ENCODE data around the gene DLGAP4.

DLGAP4 gene

DNA sequence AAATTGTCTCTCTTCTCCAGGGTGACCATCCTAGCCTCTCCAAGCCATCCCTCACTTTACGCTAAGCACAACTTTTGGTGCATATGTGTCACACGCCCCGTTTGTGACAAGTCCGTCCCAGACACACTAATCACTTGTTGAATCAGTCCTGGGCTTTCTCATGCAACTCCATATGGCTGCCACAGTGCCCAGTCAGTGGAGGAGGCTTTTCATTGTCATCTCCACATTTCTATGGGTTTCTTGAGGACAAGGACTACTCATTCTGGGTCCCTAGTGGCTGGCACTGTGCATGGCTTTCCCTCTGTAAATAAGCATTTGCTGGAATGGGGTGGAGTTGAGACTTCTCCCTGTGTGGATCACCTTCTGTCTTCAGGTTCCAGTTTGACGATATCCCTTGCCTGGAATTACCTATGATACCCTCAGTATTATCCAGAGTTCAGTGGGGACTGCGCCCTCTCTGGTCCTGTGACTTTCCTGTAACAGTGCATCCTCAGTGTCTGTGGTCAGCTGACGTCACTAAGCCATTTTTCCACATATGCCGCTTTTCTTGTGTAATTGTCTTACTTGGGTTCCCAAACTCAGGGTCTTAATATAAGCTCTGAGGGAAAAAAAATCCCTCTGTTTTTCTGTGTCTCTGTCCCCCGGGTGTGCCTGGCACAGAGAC is 175.4 kb downstream of the DLGAP4 start:
- DNase-seq: no peak

GRCh38 chr20:36482044-36482473 is 175.9 kb downstream of the DLGAP4 start:
- DNase-seq: no peak

DNA sequence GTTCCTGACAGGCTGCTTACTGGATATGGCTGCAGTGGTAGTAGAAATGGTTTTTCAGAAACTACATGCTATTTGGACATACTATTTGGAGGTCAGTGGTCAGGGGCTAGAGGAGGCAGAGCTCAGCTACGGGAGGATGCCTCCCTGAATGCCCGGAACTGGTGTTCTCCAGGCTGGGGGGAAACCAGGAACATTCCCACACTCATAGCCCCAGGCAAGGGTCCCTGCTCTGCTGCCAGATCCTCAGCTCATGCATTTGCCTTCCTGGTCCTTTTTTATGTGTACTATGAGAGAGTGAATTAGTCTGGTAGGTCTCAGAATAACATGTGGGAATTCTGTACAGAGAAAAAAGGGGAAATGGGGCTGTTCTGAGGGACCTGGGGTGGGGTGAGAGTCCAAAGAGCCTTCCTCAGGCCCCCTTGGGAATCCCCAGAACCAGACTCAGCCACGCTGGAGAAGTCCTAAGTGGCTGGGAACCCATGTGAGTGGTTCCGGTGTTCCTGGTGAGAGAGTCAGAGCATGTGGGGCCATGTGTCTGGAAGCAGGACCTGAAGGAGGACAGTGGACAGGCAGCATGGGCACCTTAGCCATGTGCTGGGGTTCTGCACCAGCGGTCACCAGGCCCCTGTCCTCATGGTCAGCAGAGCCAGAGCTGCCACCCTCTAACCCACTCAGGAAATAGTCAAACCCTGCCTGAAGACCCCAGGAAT is 177.2 kb downstream of the DLGAP4 start:
- no peak for DNase-seq

- DNase-seq: no peak
These were observed 178.0 kb downstream of the DLGAP4 start for GRCh38 chr20:36483919-36484808.

- no peak for DNase-seq
These were observed 179.1 kb downstream of the DLGAP4 start for GRCh38 chr20:36485286-36485685.

- DNase-seq: no peak
These were observed 180.9 kb downstream of the DLGAP4 start for GRCh38 chr20:36487069-36487468.

DNA sequence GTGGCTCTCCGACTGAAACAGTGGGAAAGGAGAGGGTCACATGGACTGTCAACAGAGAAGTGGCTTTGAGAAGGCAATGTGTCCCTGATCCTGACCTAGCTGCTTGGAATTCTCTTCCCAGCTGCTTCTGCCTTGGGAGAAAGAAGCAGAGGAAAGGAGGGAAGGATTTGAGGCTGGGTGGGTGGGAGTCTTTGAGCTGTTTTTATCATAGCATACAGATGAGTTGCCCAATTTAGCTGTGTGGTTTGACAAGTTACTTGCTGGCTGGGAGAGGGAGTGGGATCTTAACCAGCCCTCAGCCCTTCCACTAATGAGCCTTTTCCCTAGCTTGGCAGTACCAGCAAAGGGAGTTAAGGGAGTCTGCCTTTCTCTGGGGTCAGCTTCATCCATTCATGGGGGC is 184.1 kb downstream of the DLGAP4 start:
- DNase-seq: no peak

GRCh38 chr20:36491901-36492617 is 185.9 kb downstream of the DLGAP4 start:
- DNase-seq: peak; percentile 64

- DNase-seq: peak; percentile 47
These were observed 187.1 kb downstream of the DLGAP4 start for GRCh38 chr20:36493051-36493800.

GRCh38 chr20:36493801-36494114 is 187.6 kb downstream of the DLGAP4 start:
- DNase-seq: no peak

DNA sequence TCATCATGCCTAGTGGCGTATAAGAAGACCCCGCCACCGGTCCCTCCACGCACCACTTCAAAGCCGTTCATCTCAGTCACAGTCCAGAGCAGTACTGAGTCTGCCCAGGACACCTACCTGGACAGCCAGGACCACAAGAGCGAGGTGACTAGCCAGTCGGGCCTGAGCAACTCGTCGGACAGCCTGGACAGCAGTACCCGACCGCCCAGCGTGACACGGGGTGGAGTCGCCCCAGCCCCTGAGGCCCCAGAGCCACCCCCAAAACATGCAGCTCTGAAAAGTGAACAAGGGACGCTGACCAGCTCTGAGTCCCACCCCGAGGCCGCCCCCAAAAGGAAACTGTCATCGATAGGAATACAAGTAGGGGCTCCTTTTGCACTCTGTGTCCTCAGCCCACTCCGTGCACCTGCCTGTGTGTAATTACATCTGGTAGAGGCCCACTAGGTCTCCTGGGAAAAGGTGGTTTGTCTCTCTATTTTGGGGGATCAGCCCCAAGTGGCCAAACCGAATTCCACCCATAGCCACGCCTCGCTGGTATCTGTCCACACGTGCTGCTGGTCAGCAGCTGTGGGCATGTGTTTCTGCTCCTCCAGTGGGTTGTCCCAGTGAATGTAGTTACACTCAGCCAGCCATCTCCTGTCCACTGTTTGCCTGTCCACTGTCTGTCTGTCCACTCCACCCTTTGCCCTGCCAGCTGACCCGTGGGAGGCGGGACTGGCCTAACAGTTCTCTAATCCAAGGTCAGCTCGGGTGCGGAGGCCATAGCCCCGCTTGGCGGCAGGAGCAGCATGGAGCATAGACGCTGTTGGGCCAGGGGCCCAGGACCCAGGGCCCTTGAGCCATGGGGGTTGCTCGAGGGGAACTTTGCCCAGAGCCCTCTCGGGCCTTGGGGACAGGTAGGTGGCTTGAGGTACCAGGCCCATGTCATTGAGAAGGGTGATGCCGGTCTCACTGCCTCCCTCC is 190.8 kb downstream of the DLGAP4 start:
- DNase-seq: no peak

DNA sequence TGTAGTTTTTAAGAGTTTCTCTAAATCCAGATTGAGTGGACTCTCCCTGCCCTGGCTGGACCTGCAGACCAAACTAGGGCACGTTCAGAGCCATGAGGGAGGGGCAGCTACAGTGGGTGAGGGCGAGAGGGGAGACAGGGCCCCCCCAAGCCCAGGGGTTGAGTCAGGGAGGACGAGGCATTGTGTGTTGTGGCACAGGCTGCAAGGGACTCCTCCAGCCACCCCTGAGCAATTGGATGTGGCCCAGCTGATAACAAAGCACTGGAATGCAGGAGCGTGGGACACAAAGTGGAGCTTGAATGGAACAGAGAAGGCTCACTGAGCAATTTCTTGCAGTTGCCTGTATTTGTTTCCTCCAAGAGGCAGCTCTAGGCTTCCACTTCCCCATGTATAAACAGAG is 191.7 kb downstream of the DLGAP4 start:
- DNase-seq: no peak

- DNase-seq: peak; percentile 15
These were observed 192.4 kb downstream of the DLGAP4 start for GRCh38 chr20:36498386-36499179.

GRCh38 chr20:36499211-36499610 is 193.1 kb downstream of the DLGAP4 start:
- DNase-seq: no peak

DNA sequence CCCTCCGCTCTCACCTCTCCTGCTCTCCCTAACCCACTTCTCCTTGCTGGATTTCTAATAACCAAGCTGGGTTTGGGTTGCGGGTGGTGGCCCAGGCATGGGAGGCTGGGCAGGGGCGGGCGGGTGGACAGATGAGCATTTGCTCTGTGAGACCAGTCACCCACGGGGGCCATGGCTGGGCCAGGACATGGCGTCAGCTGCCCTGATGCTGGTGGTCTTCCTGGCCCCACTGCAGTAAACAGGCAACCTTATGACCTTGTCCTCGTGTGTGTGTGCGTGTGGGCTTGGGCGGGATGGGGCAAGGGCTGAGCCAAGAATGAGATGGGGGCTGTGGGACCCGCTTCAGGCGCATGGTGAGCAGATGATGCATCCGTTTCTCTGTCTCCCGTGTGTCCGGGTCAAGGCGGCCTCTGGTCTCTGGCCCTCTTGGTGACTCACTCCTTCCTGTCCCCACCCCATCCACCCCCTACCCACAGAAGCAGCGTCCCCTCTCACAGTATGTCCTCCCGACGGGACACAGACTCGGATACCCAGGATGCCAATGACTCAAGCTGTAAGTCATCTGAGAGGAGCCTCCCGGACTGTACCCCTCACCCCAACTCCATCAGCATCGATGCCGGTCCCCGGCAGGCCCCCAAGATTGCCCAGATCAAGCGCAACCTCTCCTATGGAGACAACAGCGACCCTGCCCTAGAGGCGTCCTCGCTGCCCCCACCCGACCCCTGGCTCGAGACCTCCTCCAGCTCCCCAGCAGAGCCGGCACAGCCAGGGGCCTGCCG is 193.8 kb downstream of the DLGAP4 start:
- no peak for DNase-seq

DNA sequence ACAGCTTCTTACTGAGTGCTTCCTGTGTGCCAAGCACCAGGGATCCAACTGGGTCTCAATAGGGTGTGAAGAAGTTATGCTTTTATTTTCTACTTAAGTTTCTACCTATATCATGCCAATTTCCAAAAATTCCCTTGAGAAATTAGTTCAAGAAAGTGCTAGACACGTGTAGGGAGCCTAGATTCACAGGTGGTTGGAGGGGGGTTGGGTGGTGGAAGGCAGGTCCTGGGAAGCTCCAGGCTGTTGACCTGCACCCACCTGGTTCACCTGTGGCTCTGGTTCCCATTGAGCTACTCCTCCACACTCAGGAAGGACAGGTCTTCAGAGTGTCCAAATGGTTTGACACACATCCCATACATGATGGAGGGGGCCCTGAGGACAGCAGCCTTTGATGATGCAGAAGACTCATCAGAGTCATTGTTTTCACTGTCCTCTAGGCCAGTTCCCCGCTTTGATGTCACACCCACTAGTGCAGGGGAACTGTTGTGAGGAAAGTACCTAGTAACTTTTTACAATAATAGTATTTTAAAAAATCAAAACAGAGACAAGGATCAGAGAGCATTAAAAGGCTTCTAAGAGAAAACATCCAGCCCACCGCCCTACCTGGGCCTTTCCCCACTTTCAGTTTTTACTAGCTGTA is 195.3 kb downstream of the DLGAP4 start:
- DNase-seq: no peak

- no peak for DNase-seq
These were observed 198.2 kb downstream of the DLGAP4 start for GRCh38 chr20:36504295-36504694.

DNA sequence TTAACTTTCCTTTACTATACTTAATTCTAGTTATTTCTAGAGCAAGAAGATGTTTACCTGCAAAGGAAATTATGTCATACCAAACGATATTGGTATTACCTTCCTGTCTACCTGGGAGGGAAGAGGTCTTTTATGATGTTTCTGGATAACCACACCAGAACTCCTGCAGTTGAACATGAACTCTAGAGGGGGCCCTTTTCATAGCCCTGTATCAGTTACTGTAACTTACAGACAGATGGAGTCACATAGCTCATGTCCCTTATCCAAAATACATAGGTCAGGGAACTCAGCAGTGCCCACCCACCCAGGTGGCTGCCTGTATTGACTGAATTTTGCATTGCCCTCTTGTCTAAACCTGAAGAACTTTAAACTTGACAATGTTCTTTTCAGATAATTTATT is 200.1 kb downstream of the DLGAP4 start:
- DNase-seq: peak; percentile 63

- DNase-seq: no peak
These were observed 201.6 kb downstream of the DLGAP4 start for GRCh38 chr20:36507746-36508145.
